Measurements from ENCODE around the gene SMIM10L2A.
"Not testable (repeated sequence)": the region's sequence is repeated elsewhere in the genome, so short reads cannot be mapped to it uniquely, and the experiment has no call there.

SMIM10L2A gene

DNA sequence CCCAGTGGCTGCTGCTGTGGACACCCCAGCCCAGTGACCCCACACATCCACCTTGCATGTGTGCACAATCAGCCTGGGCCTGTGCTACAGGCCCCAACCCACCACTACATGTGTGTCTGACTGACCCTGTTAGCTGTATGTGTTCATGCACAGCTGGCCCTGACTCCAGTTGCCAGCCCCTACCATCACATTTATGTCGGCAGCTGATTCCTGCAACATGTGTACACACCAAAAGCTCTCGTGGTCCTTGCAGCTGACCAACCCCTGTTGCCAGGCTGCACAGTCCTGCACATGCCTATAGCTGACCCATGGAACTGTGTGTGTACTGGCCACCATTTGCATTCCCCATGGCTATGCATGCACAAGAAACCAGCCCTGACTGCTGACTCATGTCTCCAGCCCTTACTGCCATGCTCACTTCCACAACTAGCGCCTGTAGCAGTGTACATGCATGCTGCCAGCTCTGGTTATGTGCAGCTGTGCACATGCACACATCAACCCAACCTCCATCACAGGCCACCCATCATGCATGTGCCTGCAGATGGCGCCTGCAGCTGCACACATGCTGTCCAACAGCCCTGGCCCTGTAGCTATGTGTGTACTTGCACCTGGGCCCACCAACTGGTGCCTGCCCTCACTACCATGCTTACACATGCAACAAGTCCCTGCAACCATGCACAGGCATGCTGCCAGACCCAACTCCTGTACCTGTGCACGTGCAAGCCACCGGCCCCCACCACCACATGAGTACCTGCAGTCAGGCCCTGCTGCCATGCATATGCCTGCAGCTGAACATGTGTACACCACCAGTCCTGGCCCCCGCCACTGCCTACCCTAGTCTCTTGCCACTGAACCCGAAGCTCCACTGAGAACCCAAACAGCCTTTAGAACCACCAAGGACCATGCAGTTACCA lies 28.1 kb downstream of the SMIM10L2A start:
- in situ Hi-C loops (cut with HindIII; ENCODE audit: low sequenced_read_pairs), result no loop called here

DNA sequence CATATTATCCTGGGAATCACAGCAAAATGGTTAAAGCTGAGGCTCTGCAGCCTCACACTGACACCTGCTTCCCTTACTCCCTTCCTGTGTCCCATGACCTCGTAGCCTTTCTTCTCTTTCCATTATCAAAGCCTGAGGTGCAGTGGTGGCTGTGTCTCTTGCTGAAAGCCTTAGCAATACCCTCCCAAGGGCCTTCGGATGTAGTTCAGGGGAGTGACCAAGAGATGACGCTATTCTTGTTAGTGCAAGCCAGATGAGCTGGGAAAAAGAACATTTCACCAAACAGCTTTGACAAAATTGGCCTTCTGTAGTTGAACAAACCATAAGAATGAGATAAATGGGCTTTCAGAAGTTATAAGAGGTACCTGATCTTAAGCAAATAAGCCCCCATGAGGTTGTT lies 31.6 kb downstream of the SMIM10L2A start:
- in situ Hi-C loops (cut with HindIII; ENCODE audit: low sequenced_read_pairs), result no loop called here

DNA sequence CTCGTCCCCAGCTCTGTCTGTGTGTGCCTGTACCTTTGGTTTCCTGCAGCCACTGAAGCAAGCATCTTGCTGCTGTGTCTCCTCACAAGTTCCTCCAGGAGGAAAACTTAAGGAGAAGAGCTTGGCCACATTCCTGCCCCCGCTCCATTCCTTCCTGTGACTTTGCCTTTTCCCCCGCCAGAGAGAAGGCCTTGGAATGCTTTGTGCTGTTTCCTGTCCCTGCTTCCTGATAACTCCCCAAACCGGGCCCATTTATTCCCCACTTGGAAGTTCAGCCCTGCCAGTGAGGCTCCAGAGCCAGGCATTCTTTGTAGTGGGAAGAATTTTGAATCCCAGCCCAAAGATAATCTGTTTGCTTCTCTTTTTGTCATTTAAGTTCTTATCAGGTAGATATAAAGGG lies 33.1 kb downstream of the SMIM10L2A start:
- in situ Hi-C loops (cut with HindIII; ENCODE audit: low sequenced_read_pairs), result no loop called here

DNA sequence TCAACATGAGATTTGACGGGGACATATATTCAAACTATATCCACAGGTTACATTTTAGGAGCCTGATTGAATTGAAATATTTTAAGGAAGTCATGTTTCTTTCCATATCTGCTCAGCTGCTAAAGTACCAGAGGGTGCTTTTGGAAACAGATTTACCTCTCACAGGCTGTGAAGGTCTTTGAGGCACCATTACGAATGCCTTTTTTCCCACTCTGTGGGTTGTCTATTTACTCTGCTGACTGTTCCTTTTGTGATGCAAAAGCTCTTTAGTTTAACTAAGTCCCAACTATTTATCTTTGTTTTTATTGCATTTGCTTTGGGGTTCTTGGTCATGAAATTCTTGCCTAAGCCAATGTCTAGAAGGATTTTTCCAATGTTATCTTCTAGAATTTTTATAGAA lies 40.0 kb downstream of the SMIM10L2A start:
- in situ Hi-C loops (cut with HindIII; ENCODE audit: low sequenced_read_pairs), result not testable (repeated sequence)

DNA sequence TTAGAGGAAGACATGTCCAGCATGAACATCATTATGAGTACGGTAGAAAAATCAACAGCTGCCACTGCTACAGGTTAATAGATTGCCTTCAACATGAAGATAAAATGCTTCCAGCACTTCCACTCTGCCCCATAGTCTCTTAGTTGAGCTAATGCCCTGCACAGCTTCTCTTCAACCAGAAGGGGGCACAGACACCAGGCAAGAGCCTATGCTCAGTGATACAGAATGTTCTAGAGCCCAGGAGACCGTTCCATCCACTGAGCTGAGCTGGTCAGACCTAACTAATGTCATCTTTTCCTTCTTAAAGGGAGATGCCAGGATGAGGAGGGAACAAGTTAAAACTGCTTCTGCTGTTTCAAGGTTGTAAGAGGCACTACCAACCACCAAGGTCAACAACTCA lies 42.2 kb downstream of the SMIM10L2A start:
- in situ Hi-C loops (cut with HindIII; ENCODE audit: low sequenced_read_pairs), result no loop called here

DNA sequence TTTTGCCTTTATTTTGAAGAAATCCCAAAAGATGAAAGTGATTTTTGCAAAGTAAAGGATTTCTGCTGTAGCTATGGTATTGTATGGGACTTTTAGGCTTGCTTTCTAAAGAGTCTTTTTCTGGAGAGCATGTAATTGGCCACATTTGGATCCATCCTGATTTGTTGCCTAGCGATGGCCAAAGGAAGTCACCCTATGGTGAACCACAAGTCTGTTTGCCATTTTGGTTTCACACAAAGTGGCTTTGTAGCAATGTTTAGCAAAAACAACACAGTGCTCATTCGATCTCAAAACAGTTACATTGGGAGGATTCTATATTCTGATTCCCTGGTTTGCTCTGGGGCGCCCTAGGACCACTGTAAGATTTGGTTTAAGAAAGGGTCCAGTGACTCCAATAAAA lies 54.6 kb downstream of the SMIM10L2A start:
- in situ Hi-C loops (cut with HindIII; ENCODE audit: low sequenced_read_pairs), result no loop called here

DNA sequence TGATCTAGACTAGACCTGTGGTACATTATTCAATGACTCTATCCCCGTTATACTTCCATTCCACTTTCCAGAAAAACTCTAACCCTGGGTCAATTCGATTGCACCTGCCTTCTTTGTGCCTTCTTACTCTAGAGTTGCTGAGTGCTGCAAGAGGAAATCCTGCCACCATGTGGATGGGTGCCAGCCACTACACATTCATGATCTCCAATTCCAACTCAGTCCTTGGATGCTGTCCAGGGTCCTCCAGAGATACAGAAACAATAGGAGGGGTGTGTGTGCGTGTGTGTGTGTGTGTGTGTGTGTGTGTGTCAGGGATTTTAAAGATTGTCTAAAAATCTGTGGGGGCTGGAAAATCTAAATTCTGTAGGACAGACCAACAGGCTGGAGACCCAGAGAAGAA lies 55.8 kb downstream of the SMIM10L2A start:
- in situ Hi-C loops (cut with HindIII; ENCODE audit: low sequenced_read_pairs), result no loop called here

Measured in DLD1 (cell line).